Measurements from ENCODE around the gene MRPS17.

The MRPS17 gene

GRCh38 chr7:55970978-55971377 is 19.3 kb downstream of the MRPS17 start:
- no peak for DNase-seq (ENCODE audit: low spot score)

GRCh38 chr7:55973747-55974250 is 22.1 kb downstream of the MRPS17 start:
- no peak for DNase-seq (ENCODE audit: low spot score)

- no peak for DNase-seq (ENCODE audit: low spot score)
Measured at GRCh38 chr7:55975988-55976633, 24.4 kb downstream of the MRPS17 start.

- DNase-seq (ENCODE audit: low spot score) = no peak
Measured at GRCh38 chr7:55977831-55978230, 26.2 kb downstream of the MRPS17 start.

- DNase-seq (ENCODE audit: low spot score) = no peak
Measured at GRCh38 chr7:55980266-55980665, 28.6 kb downstream of the MRPS17 start.

- DNase-seq (ENCODE audit: low spot score) = no peak
Measured at GRCh38 chr7:55983537-55983936, 31.9 kb downstream of the MRPS17 start.

GRCh38 chr7:55992346-55992745 is 40.7 kb downstream of the MRPS17 start:
- no peak for DNase-seq (ENCODE audit: low spot score)

- no peak for DNase-seq (ENCODE audit: low spot score)
Measured at GRCh38 chr7:55996856-55997500, 45.3 kb downstream of the MRPS17 start.

- DNase-seq (ENCODE audit: low spot score) = no peak
Measured at GRCh38 chr7:56003749-56004148, 52.1 kb downstream of the MRPS17 start.

Measured in putamen (tissue), 1 donor.